HepG2 (cell line): ENCODE measurements around the gene DNLZ. TPM values are rescaled to one million over a fixed set of nuclear protein-coding genes. Genes with fewer than 3 reads are reported as not detected.

ENCODE experiments used
- ATAC-seq: fragments of 200-7000 bp; cut with Tn5 transposase; 3 replicates; pipeline ENCODE4 v1.9.1; 2020; ENCODE audit warnings: mild to moderate bottlenecking, moderate library complexity
- BruUV-seq: library from RNA; stranded (reverse); fragments of 400-500 nt; replicated peaks from 2 replicates; lab custom pipeline; 2021; lab: Mats Ljungman, UMichigan
- CTCF ChIA-PET: fragments of 300-600 bp; formaldehyde crosslinking; extraction: SDS; loops from one replicate; lab custom pipeline; 2021; ENCODE audit warnings: low total read pairs, inconsistent platforms, low intra/inter-chr PET ratio; lab: Yijun Ruan, JAX
- POLR2A ChIA-PET: fragments of 350-600 bp; sonication (Branson Sonifier 250); formaldehyde crosslinking; loops from one replicate; lab custom pipeline; 2020; ENCODE audit warnings: antibody characterized with exemption, inconsistent platforms; lab: Yijun Ruan, JAX
- DNase-seq: peaks from one replicate; pipeline ENCODE4 v3.0.0-alpha.2; 2015; ENCODE audit warnings: low spot score
- FAIRE-seq: peaks from 3 replicates; lab custom pipeline; 2011; peaks lifted over from hg19 to GRCh38; lab: Jason Lieb, UNC
- H2AFZ ChIP-seq: one replicate; pipeline ENCODE4 v1.6.1; 2011; ENCODE audit warnings: low read length, inconsistent platforms
- H3K27ac ChIP-seq: fragments of 300-600 bp; 3 replicates; pipeline ENCODE4 v1.8.0; 2011; ENCODE audit warnings: mixed run types, mild to moderate bottlenecking, mixed read lengths, low read length, inconsistent platforms; ENCODE audit not compliant: insufficient read depth; ENCODE audit errors: extremely low read length
- H3K27me3 ChIP-seq, 2 experiments: fragments of 200-600 bp in 1 of 2; 2 replicates in 1 of 2; 3 replicates in 1 of 2; pipeline versions ENCODE4 v1.6.0 to v1.8.0; 2011; ENCODE audit warnings: low read length in 2 of 2, mild to moderate bottlenecking in 2 of 2, moderate library complexity in 2 of 2, inconsistent platforms in 1 of 2; ENCODE audit not compliant: insufficient read depth in 2 of 2, control insufficient read depth in 1 of 2
- H3K36me3 ChIP-seq, 2 experiments: fragments of 200-600 bp in 1 of 2; replicated peaks in 1 of 2; 2 replicates in 1 of 2; 3 replicates in 1 of 2; pipeline versions ENCODE4 v1.5.1 to v1.8.0; 2011; ENCODE audit warnings: low read length in 2 of 2, inconsistent platforms in 1 of 2; ENCODE audit not compliant: insufficient read depth in 2 of 2, control insufficient read depth in 1 of 2
- H3K4me1 ChIP-seq: 2 replicates; pipeline ENCODE4 v1.5.1; 2012; ENCODE audit warnings: low read length, inconsistent platforms; ENCODE audit not compliant: insufficient read depth
- H3K4me2 ChIP-seq: 2 replicates; pipeline ENCODE4 v1.6.0; 2011; ENCODE audit warnings: low read depth, low read length, inconsistent platforms
- H3K4me3 ChIP-seq, 3 experiments: fragments of 200-600 bp in 1 of 3; sonication (generic), shearing (Covaris generic) in 1 of 3; replicated peaks in 1 of 3; 2 replicates each; pipeline ENCODE4 v1.5.1; 2011 to 2016; ENCODE audit warnings: low read length in 3 of 3, inconsistent platforms in 2 of 3, low read depth in 2 of 3, mild to moderate bottlenecking in 2 of 3, control low read depth in 1 of 3, mixed read lengths in 1 of 3; ENCODE audit not compliant: insufficient read depth in 1 of 3
- H3K79me2 ChIP-seq: one replicate; pipeline ENCODE4 v1.6.1; 2011; ENCODE audit warnings: low read length, inconsistent platforms; ENCODE audit not compliant: insufficient read depth
- H3K9ac ChIP-seq: 2 replicates; pipeline ENCODE4 v1.6.0; 2011; ENCODE audit warnings: mild to moderate bottlenecking, low read depth, low read length, inconsistent platforms; ENCODE audit not compliant: insufficient read depth
- H3K9me3 ChIP-seq: 2 replicates; pipeline ENCODE4 v1.5.1; 2012; ENCODE audit warnings: mild to moderate bottlenecking, low read length
- H4K20me1 ChIP-seq: 2 replicates; pipeline ENCODE4 v1.6.0; 2011; ENCODE audit warnings: inconsistent platforms, mild to moderate bottlenecking, low read length, moderate library complexity; ENCODE audit not compliant: insufficient read depth
- AGO2 ChIP-seq: fragments of 200-400 bp; formaldehyde crosslinking; optimal IDR thresholded peaks from 2 replicates; pipeline ENCODE3; 2017; ENCODE audit warnings: mild to moderate bottlenecking, low read depth, low read length, moderate library complexity
- NFYB ChIP-seq: sonication (generic); formaldehyde crosslinking; IDR thresholded peaks from 2 replicates; pipeline ENCODE4 v1.4.0; 2020; ENCODE audit warnings: missing genetic modification reagents
- RBFOX2 ChIP-seq: fragments of 200-400 bp; formaldehyde crosslinking; IDR thresholded peaks from 2 replicates; pipeline ENCODE4 v1.6.1; 2017; ENCODE audit warnings: low read depth, mild to moderate bottlenecking, low read length
- RFXAP ChIP-seq: sonication (generic); formaldehyde crosslinking; IDR thresholded peaks from 2 replicates; pipeline ENCODE4 v1.4.0; 2020; ENCODE audit warnings: missing genetic modification reagents, borderline replicate concordance
- ZFP1 ChIP-seq: IDR thresholded peaks from 2 replicates; pipeline ENCODE4 v1.6.1; 2016
- ZNF720 ChIP-seq: sonication (generic); formaldehyde crosslinking; IDR thresholded peaks from 2 replicates; pipeline ENCODE4 v1.4.0; 2020; ENCODE audit warnings: missing genetic modification reagents
- WGBS: methylation state at CpG from one replicate; pipeline ENCODE4 v1.1.6; 2017; ENCODE audit warnings: low lambda C conversion rate; 5-methylcytosine and 5-hydroxymethylcytosine counted together
- in situ Hi-C: cut with HindIII; loops from 2 replicates; pipeline ENCODE4 v1.10.0; 2017; ENCODE audit warnings: low pct_unique_long_range_greater_than_20kb; ENCODE audit not compliant: extremely low pct_ligation_motif_present
- intact Hi-C: fragments of 100-400 bp; cut with micrococcal nuclease; formaldehyde crosslinking; loops from one replicate; pipeline ENCODE4 v1.10.0; 2022; ENCODE audit not compliant: unreplicated experiment
- polyA plus RNA-seq, 8 experiments: library from polyadenylated mRNA; depleted of rRNA in 3 of 8; stranded (reverse) in 7 of 8; unstranded in 1 of 8; fragments of >200 nt; fragmentation: Illumina TruSeq in 4 of 8; extraction: Trizol in 4 of 8; gene quantifications; 2 replicates each; pipeline versions ENCODE4 v1.2.1 to v1.2.3, GENCODE V29; 2011 to 2016; ENCODE audit warnings: low read depth in 4 of 8, missing spikeins in 1 of 8, mixed read lengths in 1 of 8; ENCODE audit not compliant: insufficient read depth in 1 of 8
- total RNA-seq, 5 experiments: library from RNA; depleted of rRNA; stranded (reverse); fragments of >200 nt; fragmentation: Illumina TruSeq; extraction: Trizol; gene quantifications; 2 replicates each; pipeline ENCODE4 v1.2.3, GENCODE V29; 2016; ENCODE audit warnings: low read depth in 1 of 5

The DNLZ gene
- total and polyA plus RNA-seq, 2 of the 13 experiments (the other 11 are each of a cell fraction or from before 2014, with no cell fraction given), result 3.4 to 8.0 TPM

DNA sequence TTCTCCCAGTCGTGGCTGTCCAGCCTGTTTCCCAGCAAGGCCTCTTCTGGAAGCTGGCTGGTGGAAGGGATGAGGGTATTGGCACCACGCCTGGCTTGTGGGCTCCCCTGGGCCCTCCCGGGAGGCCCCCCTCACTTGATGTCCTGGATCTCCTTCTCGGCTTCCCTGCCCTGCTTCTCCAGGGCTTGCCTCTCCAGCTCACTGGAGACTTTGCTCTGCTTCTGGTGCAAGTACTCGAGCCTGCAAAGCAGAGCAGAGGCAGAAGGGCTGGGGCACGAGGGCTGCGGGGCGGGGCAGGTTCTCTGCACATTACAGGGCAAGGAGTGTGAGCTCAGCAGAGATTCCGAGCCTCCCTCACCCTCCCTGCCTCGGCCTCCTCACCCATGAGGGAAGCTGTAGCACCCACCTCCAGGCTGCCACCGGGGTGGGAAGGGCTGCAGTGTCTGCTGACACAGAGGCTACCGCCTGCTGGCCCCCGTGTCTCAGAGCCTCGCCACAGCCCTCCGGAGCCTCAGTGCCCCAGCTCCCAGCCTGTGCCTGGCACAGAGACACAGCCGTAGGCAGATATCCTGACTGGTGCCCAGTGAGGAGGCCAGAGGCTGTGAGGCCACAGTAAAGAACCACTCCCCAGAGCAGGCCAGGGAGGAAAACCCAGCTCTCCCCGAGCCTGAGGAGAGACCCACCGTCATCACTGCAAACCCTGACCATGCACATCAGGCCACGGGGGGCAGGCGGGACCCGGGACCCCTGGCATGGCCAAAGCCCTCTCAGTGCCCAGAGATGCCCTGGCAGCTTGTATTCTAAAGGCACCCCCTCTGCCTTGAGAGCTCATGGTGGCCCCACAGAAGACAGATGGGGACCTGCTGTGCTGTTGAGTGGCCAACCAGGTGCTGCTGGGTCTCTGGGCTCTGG, 29.2 kb upstream of the DNLZ start:
- CTCF ChIA-PET, result no interaction called here
- no peak overlapping the region for H3K27ac ChIP-seq
- DNase-seq, result no peak
- H3K79me2 ChIP-seq, result peaks cover 2% of the 10 kb centered on the region
- H3K4me2 ChIP-seq, result no peak overlapping the region
- H2AFZ ChIP-seq, result no peak overlapping the region
- BruUV-seq, result no TSS peak
- no peaks in the 10 kb centered on the region for H3K27me3 ChIP-seq
- no peak for ATAC-seq
- in situ Hi-C loops (no loop called here), intact Hi-C loops (no loop called here)
- H3K4me1 ChIP-seq, result no peaks in the 10 kb centered on the region; the same call in 1 of the 2 replicates
- TF ChIP-seq AGO2 (peak; percentile 38), NFYB (CRISPR knock-in tag) (no peak)
- H3K9ac ChIP-seq, result no peak overlapping the region
- no peaks in the 10 kb centered on the region for H3K9me3 ChIP-seq
- no peak for FAIRE-seq
- POLR2A ChIA-PET, result no interaction called here
- peaks cover 29 to 70% of the 10 kb centered on the region in 2 experiments; a peak in 4 of 5 replicates for H3K36me3 ChIP-seq
- H4K20me1 ChIP-seq, result 0 out of 2 replicates have a peak, but pooled peaks cover 2% of the 10 kb centered on the region
- no peak overlapping the region for H3K4me3 ChIP-seq
- WGBS, result 95% methylated on average over 6 of the region's 21 CpGs

DNA sequence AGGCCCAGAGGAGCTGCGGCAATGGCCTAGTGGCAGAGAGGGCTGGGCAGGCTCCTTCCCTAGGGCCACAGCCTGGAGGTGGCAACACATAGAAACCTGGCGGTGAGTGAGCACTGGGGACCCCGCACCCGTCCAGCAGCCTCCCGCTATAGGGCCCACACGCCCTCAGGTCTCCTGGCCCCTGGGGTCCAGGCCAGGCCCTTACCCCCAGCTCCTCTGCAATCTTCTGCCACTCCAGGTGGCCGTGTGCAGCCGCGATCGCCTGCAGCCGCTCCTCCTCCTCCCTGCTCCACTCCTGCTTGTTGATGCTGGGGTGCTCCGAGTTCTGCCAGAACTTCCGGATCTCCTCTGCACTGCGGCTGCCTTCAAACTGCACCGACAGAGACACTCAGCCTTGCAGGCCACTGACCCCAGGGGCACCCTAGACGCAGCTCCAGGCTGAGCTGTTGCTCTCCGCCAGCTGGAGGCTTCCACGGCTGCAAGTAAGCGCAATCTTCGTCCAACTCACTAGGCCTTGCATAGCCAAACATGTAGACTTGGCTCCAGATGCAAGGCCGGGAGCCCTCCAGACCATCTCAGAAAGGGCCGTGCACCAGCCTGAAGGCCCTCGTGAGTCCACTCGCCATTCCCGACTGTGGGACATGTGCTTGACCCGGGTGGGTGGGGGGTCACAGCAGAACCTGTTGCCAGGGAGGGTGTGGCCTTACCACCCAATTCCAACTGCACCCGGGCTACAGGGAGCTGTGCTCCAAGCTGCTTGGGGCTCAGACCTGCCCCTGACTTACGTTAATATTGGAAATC, 28.4 kb upstream of the DNLZ start:
- Histone ChIP-seq H3K79me2 (no peaks in the 10 kb centered on the region), H4K20me1 (0 out of 2 replicates have a peak, but pooled peaks cover 2% of the 10 kb centered on the region), H3K4me3 (no peak overlapping the region), H3K4me2 (no peak overlapping the region), H3K9ac (no peak overlapping the region), H3K27ac (no peak overlapping the region), H2AFZ (no peak overlapping the region), H3K36me3 (peaks cover 33 to 76% of the 10 kb centered on the region in 2 experiments; a peak in 4 of 5 replicates), H3K9me3 (no peaks in the 10 kb centered on the region), H3K4me1 (no peaks in the 10 kb centered on the region; the same call in 1 of the 2 replicates), H3K27me3 (no peaks in the 10 kb centered on the region)
- ChIA-PET CTCF (no interaction called here), POLR2A (no interaction called here)
- no peak; the same call in 2 of the 3 replicates for ATAC-seq
- 97% methylated on average over 12 of the region's 28 CpGs for WGBS
- no TSS peak for BruUV-seq
- intact Hi-C loops, result no loop called here
- in situ Hi-C loops, result no loop called here
- FAIRE-seq, result no peak
- no peak for TF ChIP-seq ZFP1 (CRISPR knock-in tag)
- no peak for TF ChIP-seq RFXAP
- TF ChIP-seq RBFOX2, result 0 out of 2 replicates have a peak, but pooled peaks have one; percentile 18
- no peak for TF ChIP-seq ZNF720 (CRISPR knock-in tag)
- DNase-seq, result no peak
